MCF 10A (cell line): ENCODE results near the gene PSMD9. TPM values are rescaled to one million over a fixed set of nuclear protein-coding genes. Genes with fewer than 3 reads are reported as not detected.
"Not testable (repeated sequence)": the region's sequence is repeated elsewhere in the genome, so short reads cannot be mapped to it uniquely, and the experiment has no call there.

Experiments used
- BruUV-seq: library from RNA; stranded (reverse); fragments of 400-500 nt; replicated peaks from 2 replicates; lab custom pipeline; 2021; lab: Mats Ljungman, UMichigan
- CTCF ChIA-PET: fragments of 300-600 bp; sonication (Branson Sonifier 250); formaldehyde crosslinking; extraction: SDS; loops from one replicate; lab custom pipeline; 2021; ENCODE audit warnings: antibody characterized with exemption, inconsistent platforms; lab: Yijun Ruan, JAX
- POLR2A ChIA-PET: fragments of 300-600, 350-650 bp; sonication (Branson Sonifier 250); formaldehyde crosslinking; extraction: SDS; loops from one replicate; lab custom pipeline; 2020; ENCODE audit warnings: antibody characterized with exemption, inconsistent platforms; lab: Yijun Ruan, JAX
- DNase-seq: peaks from one replicate; pipeline ENCODE4 v3.0.0-alpha.2; 2018; ENCODE audit not compliant: unreplicated experiment
- H3K27ac Mint-ChIP-seq: one replicate; pipeline ENCODE4 v1.8.0; 2022; ENCODE audit warnings: mild to moderate bottlenecking, low read depth, mixed read lengths; ENCODE audit not compliant: unreplicated experiment
- H3K27me3 Mint-ChIP-seq: one replicate; pipeline ENCODE4 v1.8.0; 2022; ENCODE audit warnings: mixed read lengths; ENCODE audit not compliant: insufficient read depth, unreplicated experiment
- H3K36me3 Mint-ChIP-seq: one replicate; pipeline ENCODE4 v1.8.0; 2022; ENCODE audit warnings: mild to moderate bottlenecking, moderate library complexity, mixed read lengths; ENCODE audit not compliant: insufficient read depth, unreplicated experiment
- H3K4me1 Mint-ChIP-seq: one replicate; pipeline ENCODE4 v1.8.0; 2022; ENCODE audit warnings: mixed read lengths; ENCODE audit not compliant: insufficient read depth, unreplicated experiment
- H3K4me3 Mint-ChIP-seq: one replicate; pipeline ENCODE4 v1.8.0; 2022; ENCODE audit warnings: mild to moderate bottlenecking, moderate library complexity, mixed read lengths; ENCODE audit not compliant: unreplicated experiment
- H3K9me3 Mint-ChIP-seq: one replicate; pipeline ENCODE4 v1.8.0; 2022; ENCODE audit warnings: mixed read lengths; ENCODE audit not compliant: unreplicated experiment
- CTCF ChIP-seq: fragments of 200-600 bp; IDR thresholded peaks from one replicate; pipeline ENCODE4 v1.8.0; 2022; ENCODE audit warnings: antibody characterized with exemption, mild to moderate bottlenecking; ENCODE audit not compliant: unreplicated experiment
- intact Hi-C: fragments of 100-400 bp; cut with micrococcal nuclease; formaldehyde crosslinking; loops from 2 replicates; pipeline ENCODE4 v1.14.1; 2022
- total RNA-seq: library from RNA; stranded (reverse); gene quantifications from 2 replicates; pipeline ENCODE4 v1.2.3, GENCODE V29; 2022

The PSMD9 gene
- total RNA-seq, 1 experiment from 2014 or later, result 96.3 TPM

DNA sequence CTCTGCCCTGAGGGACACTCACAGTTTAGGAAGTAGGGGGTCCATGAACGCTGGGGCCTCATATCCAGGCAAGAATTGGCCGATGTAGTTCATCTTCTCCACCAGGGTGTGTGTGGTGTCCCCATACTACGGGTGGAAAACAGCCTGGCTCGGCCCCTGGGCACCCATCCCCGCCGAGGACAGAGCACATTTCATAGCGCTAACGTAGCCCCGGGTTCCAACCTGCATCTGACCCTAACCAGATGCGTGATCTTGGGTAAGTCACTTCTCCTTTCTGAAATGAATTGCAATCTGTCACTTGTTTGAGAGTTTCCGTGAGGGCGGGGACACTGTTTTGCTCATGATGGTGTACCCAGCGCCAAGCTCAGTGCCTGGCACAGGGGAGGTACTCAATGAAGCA is 38.9 kb upstream of the PSMD9 start:
- BruUV-seq, result no TSS peak

DNA sequence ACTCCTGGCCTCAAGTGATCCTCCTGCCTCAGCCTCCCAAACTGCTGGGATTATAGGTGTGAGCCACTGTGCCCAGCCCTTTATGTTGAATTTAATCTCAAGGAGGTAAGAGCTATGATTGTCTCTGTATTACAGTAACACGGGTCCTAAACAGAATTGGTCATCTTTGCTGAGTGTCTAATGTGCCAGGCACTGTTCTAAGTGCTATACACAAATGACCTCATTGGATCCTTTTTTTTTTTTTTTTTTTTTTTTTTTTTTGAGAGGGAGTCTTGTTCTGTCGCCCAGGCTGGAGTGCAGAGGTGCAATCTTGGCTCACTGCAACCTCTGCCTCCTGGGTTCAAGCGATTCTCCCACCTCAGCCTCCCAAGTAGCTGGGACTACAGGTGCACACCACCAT is 36.2 kb upstream of the PSMD9 start:
- POLR2A ChIA-PET, H3K27me3 Mint-ChIP-seq, H3K9me3 Mint-ChIP-seq, H3K36me3 Mint-ChIP-seq, CTCF ChIA-PET, H3K4me3 Mint-ChIP-seq, H3K4me1 Mint-ChIP-seq, intact Hi-C loops, DNase-seq, BruUV-seq, H3K27ac Mint-ChIP-seq: not testable (repeated sequence)

More for the DNA sequence above, 38.9 kb upstream of the PSMD9 start:
- H3K9me3 Mint-ChIP-seq, result no peaks in the 10 kb centered on the region
- H3K4me3 Mint-ChIP-seq, result no peak overlapping the region
- ChIA-PET CTCF (interaction anchor here (1.1 kb wide), 1 partner anchor 9 kb away, joined by 4 read pairs; no protein-coding TSS in a partner anchor), POLR2A (no interaction called here)
- no peaks in the 10 kb centered on the region for H3K4me1 Mint-ChIP-seq
- TF ChIP-seq CTCF, result no peak
- intact Hi-C loops, result no loop called here
- DNase-seq, result no peak
- no peaks in the 10 kb centered on the region for H3K36me3 Mint-ChIP-seq
- no peak overlapping the region for H3K27ac Mint-ChIP-seq
- H3K27me3 Mint-ChIP-seq, result no peaks in the 10 kb centered on the region

- Mint-ChIP-seq H3K27ac (no peak overlapping the region), H3K36me3 (no peaks in the 10 kb centered on the region), H3K27me3 (no peaks in the 10 kb centered on the region), H3K4me1 (peaks cover 15% of the 10 kb centered on the region), H3K9me3 (no peaks in the 10 kb centered on the region), H3K4me3 (no peak overlapping the region)
- ChIA-PET CTCF (no interaction called here), POLR2A (no interaction called here)
- intact Hi-C loops, result no loop called here
- no peak for TF ChIP-seq CTCF
- no peak for DNase-seq
- BruUV-seq, result no TSS peak
These were observed 31.0 kb upstream of the PSMD9 start for GRCh38 chr12:121857322-121858246.

DNA sequence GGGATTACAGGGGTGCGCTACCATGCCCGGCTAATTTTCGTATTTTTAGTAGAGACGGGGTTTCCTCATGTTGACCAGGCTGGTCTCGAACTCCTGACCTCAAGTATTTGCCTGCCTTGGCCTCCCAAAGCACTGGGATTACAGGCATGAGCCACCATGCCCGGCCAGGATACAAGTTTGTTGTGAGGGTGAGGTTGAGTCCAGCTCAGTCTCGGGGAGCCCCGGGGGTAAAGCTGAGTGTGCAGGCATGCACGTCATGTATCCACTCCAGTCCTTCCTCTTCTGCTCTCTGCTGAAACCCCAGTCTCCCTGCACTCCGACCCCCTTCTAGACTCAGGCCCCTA is 30.3 kb upstream of the PSMD9 start:
- H3K9me3 Mint-ChIP-seq, result no peaks in the 10 kb centered on the region
- peaks cover 15% of the 10 kb centered on the region for H3K4me1 Mint-ChIP-seq
- H3K36me3 Mint-ChIP-seq, result no peaks in the 10 kb centered on the region
- H3K4me3 Mint-ChIP-seq, result no peak overlapping the region
- CTCF ChIA-PET, result no interaction called here
- no peak for TF ChIP-seq CTCF
- BruUV-seq, result no TSS peak
- POLR2A ChIA-PET, result no interaction called here
- intact Hi-C loops, result no loop called here
- DNase-seq, result no peak
- no peaks in the 10 kb centered on the region for H3K27me3 Mint-ChIP-seq
- no peak overlapping the region for H3K27ac Mint-ChIP-seq
